PFSK-1 (cell line): ENCODE measurements around the gene DYRK1A.

Experiments used
- SIN3A ChIP-seq: IDR thresholded peaks from 2 replicates; pipeline ENCODE4 v1.6.1; 2012; ENCODE audit warnings: mild to moderate bottlenecking, low read length, moderate library complexity, borderline replicate concordance; ENCODE audit not compliant: insufficient read depth
- TAF1 ChIP-seq: IDR thresholded peaks from 2 replicates; pipeline ENCODE4 v1.6.1; 2012; ENCODE audit warnings: low read length, control low read depth, borderline replicate concordance; ENCODE audit not compliant: insufficient read depth
- TF ChIP-seq, protein P1 (sequence below), 2 experiments: IDR thresholded peaks; 2 replicates each; pipeline versions ENCODE4 v1.6.1 to v1.8.0; 2011 to 2012; ENCODE audit warnings: low read depth in 2 of 2, low read length in 2 of 2, control low read depth in 1 of 2, inconsistent platforms in 1 of 2, mild to moderate bottlenecking in 1 of 2, moderate library complexity in 1 of 2; ENCODE audit not compliant: insufficient read depth in 1 of 2

DNA sequence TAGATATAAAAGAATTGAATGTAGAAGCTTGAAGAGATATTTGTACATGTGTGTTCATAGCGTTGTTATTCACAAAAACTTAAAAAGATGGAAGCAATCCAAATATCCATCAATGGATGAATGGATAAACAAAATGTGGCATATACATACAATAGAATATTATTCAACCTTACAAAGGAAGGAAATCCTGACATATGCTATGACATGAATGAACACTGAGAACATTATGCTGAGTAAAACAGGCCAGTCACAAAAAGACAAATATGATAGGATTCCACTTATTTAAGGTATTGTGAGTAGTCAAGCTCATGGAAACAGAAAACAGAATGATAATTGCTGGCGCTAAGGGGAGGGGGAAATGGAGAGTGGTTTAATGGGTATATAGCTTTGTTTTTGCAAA, 47.0 kb upstream of the DYRK1A start:
- TF ChIP-seq SIN3A: no peak
- TF ChIP-seq, protein P1, sequence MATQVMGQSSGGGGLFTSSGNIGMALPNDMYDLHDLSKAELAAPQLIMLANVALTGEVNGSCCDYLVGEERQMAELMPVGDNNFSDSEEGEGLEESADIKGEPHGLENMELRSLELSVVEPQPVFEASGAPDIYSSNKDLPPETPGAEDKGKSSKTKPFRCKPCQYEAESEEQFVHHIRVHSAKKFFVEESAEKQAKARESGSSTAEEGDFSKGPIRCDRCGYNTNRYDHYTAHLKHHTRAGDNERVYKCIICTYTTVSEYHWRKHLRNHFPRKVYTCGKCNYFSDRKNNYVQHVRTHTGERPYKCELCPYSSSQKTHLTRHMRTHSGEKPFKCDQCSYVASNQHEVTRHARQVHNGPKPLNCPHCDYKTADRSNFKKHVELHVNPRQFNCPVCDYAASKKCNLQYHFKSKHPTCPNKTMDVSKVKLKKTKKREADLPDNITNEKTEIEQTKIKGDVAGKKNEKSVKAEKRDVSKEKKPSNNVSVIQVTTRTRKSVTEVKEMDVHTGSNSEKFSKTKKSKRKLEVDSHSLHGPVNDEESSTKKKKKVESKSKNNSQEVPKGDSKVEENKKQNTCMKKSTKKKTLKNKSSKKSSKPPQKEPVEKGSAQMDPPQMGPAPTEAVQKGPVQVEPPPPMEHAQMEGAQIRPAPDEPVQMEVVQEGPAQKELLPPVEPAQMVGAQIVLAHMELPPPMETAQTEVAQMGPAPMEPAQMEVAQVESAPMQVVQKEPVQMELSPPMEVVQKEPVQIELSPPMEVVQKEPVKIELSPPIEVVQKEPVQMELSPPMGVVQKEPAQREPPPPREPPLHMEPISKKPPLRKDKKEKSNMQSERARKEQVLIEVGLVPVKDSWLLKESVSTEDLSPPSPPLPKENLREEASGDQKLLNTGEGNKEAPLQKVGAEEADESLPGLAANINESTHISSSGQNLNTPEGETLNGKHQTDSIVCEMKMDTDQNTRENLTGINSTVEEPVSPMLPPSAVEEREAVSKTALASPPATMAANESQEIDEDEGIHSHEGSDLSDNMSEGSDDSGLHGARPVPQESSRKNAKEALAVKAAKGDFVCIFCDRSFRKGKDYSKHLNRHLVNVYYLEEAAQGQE (IDR thresholded peaks at IDR 0.05; ENCODE audit: insufficient read depth in 1 of 2, low read depth in 2 of 2, low read length in 2 of 2): no peak
- no peak for TF ChIP-seq TAF1
